ENCODE measurements around the gene ZC3H15.
A peak's percentile ranks its signal among the peaks of the same experiment; 100 is the strongest.

ZC3H15 gene

DNA sequence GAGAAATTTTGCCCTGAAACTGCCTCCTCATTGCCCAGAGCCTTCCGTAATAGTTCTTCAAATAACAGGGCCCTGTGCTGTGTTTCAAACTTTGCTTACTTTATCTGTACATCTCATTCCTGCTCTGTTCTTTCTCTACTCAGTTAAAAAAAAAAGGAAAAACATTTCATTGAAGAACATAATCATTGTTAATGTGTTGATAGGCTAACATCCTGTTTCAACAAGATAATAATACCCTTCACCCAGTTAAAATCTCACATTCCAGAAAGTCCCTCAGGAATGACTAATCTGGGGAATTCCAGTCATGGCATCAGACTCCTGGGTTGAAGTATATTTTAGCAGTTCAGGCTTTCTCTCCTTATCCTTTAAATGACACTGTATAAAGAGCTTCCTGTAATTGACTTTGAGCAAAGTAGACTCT is 58.2 kb downstream of the ZC3H15 start:
- no peaks in the 10 kb centered on the region for H3K36me3 ChIP-seq (ENCODE audit: control insufficient read depth, insufficient read depth, low read length, severe bottlenecking)
- peak overlapping the region; percentile 83 for H3K9ac ChIP-seq (ENCODE audit: low read length)
- H3K4me1 ChIP-seq (ENCODE audit: control insufficient read depth, insufficient read depth, low read length) = peaks cover 58% of the 10 kb centered on the region
- peak overlapping the region; percentile 66 for H3K4me3 ChIP-seq (ENCODE audit: low read length)
- H3K9me3 ChIP-seq (ENCODE audit: control insufficient read depth, low read length) = no peaks in the 10 kb centered on the region
- no peaks in the 10 kb centered on the region for H3K27me3 ChIP-seq (replicated peaks; ENCODE audit: control insufficient read depth, insufficient read depth, low read length)
- DNase-seq (ENCODE audit: low read depth) = peak; percentile 83

DNA sequence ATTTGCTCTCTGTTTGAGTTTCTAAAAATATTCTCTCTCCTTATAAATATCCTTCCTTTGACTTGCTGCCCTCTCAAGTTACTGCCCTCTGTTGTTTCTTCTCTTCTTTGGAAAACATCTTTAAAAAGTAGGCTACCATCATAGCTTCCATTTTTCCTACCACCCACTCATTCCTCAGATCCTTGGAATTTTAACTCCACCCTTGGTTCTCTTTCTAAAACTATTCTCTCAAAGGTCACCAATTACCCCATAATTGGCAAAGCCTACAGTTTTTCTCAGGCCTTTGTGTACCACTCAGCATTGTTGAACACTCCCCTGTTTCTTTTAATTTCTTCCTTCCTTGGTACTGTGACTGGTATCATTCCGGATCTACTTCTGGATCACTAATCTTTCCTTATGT is 60.8 kb downstream of the ZC3H15 start:
- peaks cover 50% of the 10 kb centered on the region for H3K4me1 ChIP-seq (ENCODE audit: control insufficient read depth, insufficient read depth, low read length)
- peak overlapping the region; percentile 48 for H3K4me3 ChIP-seq (ENCODE audit: low read length)

DNA sequence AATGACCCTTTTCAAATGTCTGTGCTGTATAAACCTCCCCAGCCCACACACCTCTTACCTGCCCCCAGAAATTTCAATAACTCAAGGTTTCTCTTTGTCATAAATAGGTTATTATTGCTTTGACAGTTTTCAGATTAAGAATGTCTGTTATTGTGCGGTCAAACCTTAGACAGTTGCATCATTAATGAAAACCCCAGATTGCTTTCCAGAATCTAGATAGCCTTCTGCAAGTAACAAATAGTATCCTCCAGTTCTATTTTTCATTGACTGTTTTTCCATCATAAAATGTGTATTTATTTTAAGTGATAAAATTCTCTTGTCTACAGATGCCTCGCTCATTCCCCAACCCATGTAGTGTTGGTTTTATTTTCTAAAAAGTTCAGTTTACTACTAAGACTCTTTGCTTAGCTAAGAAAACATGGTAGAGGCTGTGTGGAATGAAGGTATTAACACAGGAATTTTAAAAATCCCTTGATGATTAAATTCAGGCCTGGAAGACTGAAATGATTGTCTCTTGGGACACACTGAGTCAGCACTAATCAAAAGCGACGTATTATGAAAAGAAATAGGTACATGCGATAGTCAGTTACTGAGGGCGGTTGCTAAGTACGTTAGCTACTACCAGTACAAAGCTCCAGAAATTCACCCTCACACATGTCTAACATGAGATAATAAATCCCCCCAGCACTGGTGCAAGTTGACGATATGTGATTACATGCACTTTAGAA is 65.4 kb downstream of the ZC3H15 start:
- DNase-seq (ENCODE audit: low read depth) = peak; percentile 57
- no peak overlapping the region for H3K4me3 ChIP-seq (ENCODE audit: low read length)
- no peaks in the 10 kb centered on the region for H3K9me3 ChIP-seq (ENCODE audit: control insufficient read depth, low read length)
- H3K9ac ChIP-seq (ENCODE audit: low read length) = no peak overlapping the region
- no peaks in the 10 kb centered on the region for H3K36me3 ChIP-seq (ENCODE audit: control insufficient read depth, insufficient read depth, low read length, severe bottlenecking)
- H3K4me1 ChIP-seq (ENCODE audit: control insufficient read depth, insufficient read depth, low read length) = peaks cover 27% of the 10 kb centered on the region
- H3K27me3 ChIP-seq (replicated peaks; ENCODE audit: control insufficient read depth, insufficient read depth, low read length) = no peaks in the 10 kb centered on the region

More for the DNA sequence above, 60.8 kb downstream of the ZC3H15 start:
- Histone ChIP-seq H3K9ac (ENCODE audit: low read length) (peak overlapping the region; percentile 32), H3K27me3 (replicated peaks; ENCODE audit: control insufficient read depth, insufficient read depth, low read length) (no peaks in the 10 kb centered on the region), H3K9me3 (ENCODE audit: control insufficient read depth, low read length) (no peaks in the 10 kb centered on the region), H3K36me3 (ENCODE audit: control insufficient read depth, insufficient read depth, low read length, severe bottlenecking) (no peaks in the 10 kb centered on the region)
- DNase-seq (ENCODE audit: low read depth) = peak; percentile 72

DNA sequence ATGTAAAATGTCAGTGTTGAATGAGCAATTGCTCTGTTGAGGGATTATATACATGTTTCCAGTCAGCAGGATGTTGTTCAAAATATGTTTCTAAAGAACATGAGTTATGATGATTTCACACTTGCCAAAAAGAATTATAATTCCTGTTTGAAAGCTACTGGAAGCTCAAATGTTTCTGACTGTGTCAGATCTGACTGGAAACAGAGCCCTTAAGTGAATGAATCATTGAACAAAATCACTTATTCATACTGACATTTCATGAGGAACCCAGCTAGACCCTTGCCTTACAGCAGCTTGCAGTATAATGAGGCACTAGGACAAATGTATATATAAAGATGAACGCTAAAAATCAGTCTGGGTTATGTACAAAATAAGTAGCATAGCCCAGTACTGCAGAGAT is 68.4 kb downstream of the ZC3H15 start:
- H3K4me1 ChIP-seq (ENCODE audit: control insufficient read depth, insufficient read depth, low read length) = peaks cover 23% of the 10 kb centered on the region
- H3K4me3 ChIP-seq (ENCODE audit: low read length) = no peak overlapping the region
- no peaks in the 10 kb centered on the region for H3K27me3 ChIP-seq (replicated peaks; ENCODE audit: control insufficient read depth, insufficient read depth, low read length)
- DNase-seq (ENCODE audit: low read depth) = no peak
- H3K9me3 ChIP-seq (ENCODE audit: control insufficient read depth, low read length) = no peaks in the 10 kb centered on the region
- no peak overlapping the region for H3K9ac ChIP-seq (ENCODE audit: low read length)
- no peaks in the 10 kb centered on the region for H3K36me3 ChIP-seq (ENCODE audit: control insufficient read depth, insufficient read depth, low read length, severe bottlenecking)

DNA sequence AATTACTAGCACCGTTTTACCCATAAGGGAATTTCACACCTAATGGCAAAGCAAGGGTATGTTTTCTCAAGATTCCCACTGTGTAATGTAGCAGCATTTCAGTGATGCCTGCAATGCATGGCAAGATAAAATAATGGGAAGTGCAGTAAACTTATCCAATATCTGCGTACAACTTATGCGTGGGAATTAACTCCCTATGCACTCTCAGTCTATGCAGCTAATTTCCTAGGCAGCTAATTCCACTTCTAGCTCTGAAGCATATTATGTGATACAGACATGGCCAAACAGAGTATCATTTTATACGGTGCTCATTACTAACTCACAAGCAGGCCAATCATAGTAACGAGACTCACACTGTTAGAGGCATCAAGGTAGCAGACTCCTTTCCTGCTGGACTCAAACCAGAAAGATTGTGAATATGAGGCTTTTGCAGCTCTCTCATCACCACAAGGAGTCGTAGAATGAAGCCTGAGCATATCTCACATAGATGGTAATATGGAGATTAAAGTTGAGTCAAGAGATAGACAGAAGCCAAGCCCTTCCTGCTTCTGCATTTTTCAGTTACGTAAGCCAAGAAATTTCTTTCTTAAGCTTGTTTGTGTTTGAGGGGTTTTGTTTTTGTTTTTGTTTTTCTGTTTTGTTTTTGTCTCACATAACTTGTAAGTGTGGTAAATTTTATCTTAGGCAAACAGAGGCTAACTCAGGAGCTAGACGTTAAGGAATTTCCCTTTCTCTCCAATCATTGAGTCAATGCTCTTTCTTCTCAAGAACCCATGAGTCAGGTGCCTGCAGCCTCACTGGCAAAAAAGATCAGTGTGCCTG is 69.0 kb downstream of the ZC3H15 start:
- no peaks in the 10 kb centered on the region for H3K36me3 ChIP-seq (ENCODE audit: control insufficient read depth, insufficient read depth, low read length, severe bottlenecking)
- no peaks in the 10 kb centered on the region for H3K27me3 ChIP-seq (replicated peaks; ENCODE audit: control insufficient read depth, insufficient read depth, low read length)
- H3K4me3 ChIP-seq (ENCODE audit: low read length) = no peak overlapping the region
- H3K4me1 ChIP-seq (ENCODE audit: control insufficient read depth, insufficient read depth, low read length) = peaks cover 23% of the 10 kb centered on the region
- no peak overlapping the region for H3K9ac ChIP-seq (ENCODE audit: low read length)
- no peak for DNase-seq (ENCODE audit: low read depth)
- H3K9me3 ChIP-seq (ENCODE audit: control insufficient read depth, low read length) = no peaks in the 10 kb centered on the region

DNA sequence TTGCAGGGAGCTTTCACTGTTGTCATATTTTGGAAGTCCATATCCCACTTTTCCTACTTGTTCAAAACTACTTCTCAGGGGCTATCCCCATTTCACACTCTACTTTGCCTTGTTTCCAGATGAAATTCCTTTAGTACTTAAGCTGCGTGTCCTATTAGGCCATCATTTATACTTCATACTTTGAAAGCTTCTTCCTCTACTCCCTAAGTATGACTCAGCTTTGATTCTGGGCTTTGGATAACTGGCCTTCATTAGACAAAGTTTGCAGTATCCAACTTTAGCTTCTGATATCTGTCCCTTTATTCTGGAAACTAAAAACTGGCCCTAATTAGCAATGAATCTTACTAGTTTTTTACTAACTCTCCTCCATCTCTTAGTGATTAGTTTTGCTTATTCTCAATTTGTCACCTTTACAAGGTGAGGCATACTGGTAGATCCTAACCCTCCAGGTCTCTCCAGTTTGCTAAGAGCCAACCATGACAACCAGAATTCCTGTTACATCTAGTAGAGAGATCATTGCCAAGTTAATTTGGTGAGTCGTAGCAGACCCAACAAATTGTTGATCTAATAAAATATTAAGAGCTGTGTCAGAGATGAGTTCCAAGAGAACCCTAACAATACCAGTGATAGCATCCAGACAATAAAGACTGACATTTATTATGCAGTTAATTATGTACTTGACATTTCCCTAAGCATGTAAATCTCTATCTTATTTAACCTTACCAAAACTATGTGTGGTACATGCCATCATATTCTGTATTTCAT is 72.6 kb downstream of the ZC3H15 start:
- DNase-seq (ENCODE audit: low read depth) = no peak
- Histone ChIP-seq H3K4me1 (ENCODE audit: control insufficient read depth, insufficient read depth, low read length) (peaks cover 20% of the 10 kb centered on the region), H3K36me3 (ENCODE audit: control insufficient read depth, insufficient read depth, low read length, severe bottlenecking) (no peaks in the 10 kb centered on the region), H3K9me3 (ENCODE audit: control insufficient read depth, low read length) (no peaks in the 10 kb centered on the region), H3K27me3 (replicated peaks; ENCODE audit: control insufficient read depth, insufficient read depth, low read length) (no peaks in the 10 kb centered on the region), H3K9ac (ENCODE audit: low read length) (no peak overlapping the region), H3K4me3 (ENCODE audit: low read length) (no peak overlapping the region)

All from adipocyte (in vitro differentiated cells).